M059J (cell line): ENCODE results near the gene MRTO4. TPM values are rescaled to one million over a fixed set of nuclear protein-coding genes. Genes with fewer than 3 reads are reported as not detected.

Experiments
- total RNA-seq: library from RNA; depleted of rRNA; stranded (reverse); fragments of >200 nt; shearing (Covaris generic); gene quantifications from 2 replicates; pipeline ENCODE4 v1.2.3, GENCODE V29; 2014; rRNA removed

MRTO4 gene
- total RNA-seq, 1 experiment from 2014 or later, result 35.0 TPM

Other genes starting within 250 kb of the MRTO4 start
- gene UBR4, start 41.5 kb upstream of the MRTO4 start, total RNA-seq, result 40.0 and 86.1 TPM in 2 replicates
- gene EMC1, start 281 bp upstream of the MRTO4 start, total RNA-seq, result 118 and 120 TPM in 2 replicates
- gene AKR7A3, start 37.0 kb downstream of the MRTO4 start, total RNA-seq, result 0.37 TPM in 1 of 2 replicates, not detected in the other
- gene AKR7A2, start 60.3 kb downstream of the MRTO4 start, total RNA-seq, result 110 and 121 TPM in 2 replicates
- gene SLC66A1, start 60.5 kb downstream of the MRTO4 start, total RNA-seq, result 16.2 and 26.3 TPM in 2 replicates
- 183 and 192 TPM in 2 replicates for gene CAPZB, start 233.7 kb downstream of the MRTO4 start, total RNA-seq